GM13976 (cell line): ENCODE data around the gene SORBS1.

Experiments
- DNase-seq: peaks from one replicate; pipeline ENCODE4 v3.0.0; 2012; ENCODE audit warnings: low spot score
- in situ Hi-C: fragments of 300-500 bp; cut with MboI; formaldehyde crosslinking; loops from one replicate; pipeline ENCODE4 v1.12.0; 2022; ENCODE audit warnings: low sequenced_read_pairs, mixed read lengths, inconsistent platforms; ENCODE audit not compliant: unreplicated experiment
- TF ChIP-seq, protein P1 (sequence below): IDR thresholded peaks from 2 replicates; pipeline ENCODE4 v1.5.1; 2012; ENCODE audit warnings: borderline replicate concordance, mild to moderate bottlenecking; ENCODE audit not compliant: insufficient read depth; ENCODE audit errors: extremely low read depth, missing control alignments, control extremely low read depth

The SORBS1 gene

DNA sequence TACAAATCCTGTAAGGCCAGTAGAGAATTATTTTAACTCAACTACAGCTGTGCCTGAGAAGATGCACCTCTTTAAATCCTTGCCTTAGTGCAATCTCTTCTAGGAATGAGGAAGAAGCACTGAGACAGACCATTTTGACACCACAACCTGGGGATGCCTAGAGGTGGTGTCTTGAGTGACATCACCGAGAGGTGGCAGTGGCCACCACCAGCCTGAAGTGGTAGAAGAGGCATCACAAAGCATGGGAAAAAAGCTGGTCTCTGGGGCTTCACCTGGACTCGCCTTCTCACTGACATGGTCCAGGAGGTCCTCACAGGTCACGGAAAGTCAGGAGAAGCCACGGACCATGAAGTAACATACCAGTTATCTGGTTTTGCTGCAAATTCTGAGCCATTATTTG is 171.2 kb downstream of the SORBS1 start:
- TF ChIP-seq, protein P1, sequence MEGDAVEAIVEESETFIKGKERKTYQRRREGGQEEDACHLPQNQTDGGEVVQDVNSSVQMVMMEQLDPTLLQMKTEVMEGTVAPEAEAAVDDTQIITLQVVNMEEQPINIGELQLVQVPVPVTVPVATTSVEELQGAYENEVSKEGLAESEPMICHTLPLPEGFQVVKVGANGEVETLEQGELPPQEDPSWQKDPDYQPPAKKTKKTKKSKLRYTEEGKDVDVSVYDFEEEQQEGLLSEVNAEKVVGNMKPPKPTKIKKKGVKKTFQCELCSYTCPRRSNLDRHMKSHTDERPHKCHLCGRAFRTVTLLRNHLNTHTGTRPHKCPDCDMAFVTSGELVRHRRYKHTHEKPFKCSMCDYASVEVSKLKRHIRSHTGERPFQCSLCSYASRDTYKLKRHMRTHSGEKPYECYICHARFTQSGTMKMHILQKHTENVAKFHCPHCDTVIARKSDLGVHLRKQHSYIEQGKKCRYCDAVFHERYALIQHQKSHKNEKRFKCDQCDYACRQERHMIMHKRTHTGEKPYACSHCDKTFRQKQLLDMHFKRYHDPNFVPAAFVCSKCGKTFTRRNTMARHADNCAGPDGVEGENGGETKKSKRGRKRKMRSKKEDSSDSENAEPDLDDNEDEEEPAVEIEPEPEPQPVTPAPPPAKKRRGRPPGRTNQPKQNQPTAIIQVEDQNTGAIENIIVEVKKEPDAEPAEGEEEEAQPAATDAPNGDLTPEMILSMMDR, result no peak
- DNase-seq, result no peak
- in situ Hi-C loops, result no loop called here

GRCh38 chr10:95389176-95389575 is 172.0 kb downstream of the SORBS1 start:
- no peak for DNase-seq
- TF ChIP-seq, protein P1, result no peak
- in situ Hi-C loops, result no loop called here

GRCh38 chr10:95388539-95388938 is 172.6 kb downstream of the SORBS1 start:
- no peak for DNase-seq
- TF ChIP-seq, protein P1, result no peak
- in situ Hi-C loops, result no loop called here

DNA sequence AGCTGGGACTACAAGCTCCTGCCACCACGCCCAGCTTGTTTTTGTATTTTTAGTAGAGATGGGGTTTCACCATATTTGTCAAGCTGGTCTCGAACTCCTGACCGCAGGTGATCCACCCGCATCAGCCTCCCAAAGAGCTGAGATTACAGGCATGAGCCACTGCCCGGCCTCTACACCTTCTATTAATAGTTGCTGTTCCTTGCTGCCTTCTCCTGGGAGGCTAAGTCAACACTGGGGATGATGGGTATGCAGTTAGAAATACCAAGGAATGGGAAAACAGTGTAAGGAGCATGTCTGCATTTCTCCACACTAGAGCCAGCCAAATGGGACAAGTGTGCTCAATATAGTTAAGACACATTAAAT is 173.1 kb downstream of the SORBS1 start:
- TF ChIP-seq, protein P1, result no peak
- in situ Hi-C loops, result no loop called here
- no peak for DNase-seq

DNA sequence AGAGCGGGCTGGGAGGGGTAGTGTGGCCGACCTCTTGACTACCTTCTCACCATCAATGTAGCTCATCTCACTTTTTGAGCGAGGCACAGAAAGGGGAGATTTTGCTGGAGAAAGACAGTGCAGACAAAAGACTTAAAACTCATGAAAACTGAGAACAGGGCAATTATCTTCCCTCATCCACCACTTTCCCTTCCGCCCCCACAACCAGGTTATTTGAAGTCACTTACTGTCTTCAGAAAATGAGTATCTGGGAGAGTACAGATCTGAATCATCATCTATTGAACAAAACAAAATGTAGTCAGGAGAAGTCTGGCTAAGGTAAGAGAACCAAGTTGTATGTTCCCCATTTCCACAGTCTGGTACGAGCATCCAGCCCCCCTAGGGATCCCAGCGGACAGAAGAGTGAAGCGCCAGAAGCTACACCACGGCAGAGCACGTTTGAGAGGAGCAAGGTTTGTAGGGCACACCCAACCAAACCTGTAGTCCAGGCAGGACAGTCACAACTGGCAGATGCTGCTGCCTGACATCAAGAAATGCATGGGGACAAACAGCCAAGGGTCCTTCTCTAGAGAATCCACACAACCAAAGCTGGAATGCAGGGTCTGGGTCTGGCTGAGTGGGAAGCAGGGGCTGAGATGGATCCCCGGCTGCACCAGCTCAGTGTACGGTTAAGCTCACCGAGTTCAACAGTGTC is 177.0 kb downstream of the SORBS1 start:
- in situ Hi-C loops, result no loop called here
- TF ChIP-seq, protein P1, result no peak

DNA sequence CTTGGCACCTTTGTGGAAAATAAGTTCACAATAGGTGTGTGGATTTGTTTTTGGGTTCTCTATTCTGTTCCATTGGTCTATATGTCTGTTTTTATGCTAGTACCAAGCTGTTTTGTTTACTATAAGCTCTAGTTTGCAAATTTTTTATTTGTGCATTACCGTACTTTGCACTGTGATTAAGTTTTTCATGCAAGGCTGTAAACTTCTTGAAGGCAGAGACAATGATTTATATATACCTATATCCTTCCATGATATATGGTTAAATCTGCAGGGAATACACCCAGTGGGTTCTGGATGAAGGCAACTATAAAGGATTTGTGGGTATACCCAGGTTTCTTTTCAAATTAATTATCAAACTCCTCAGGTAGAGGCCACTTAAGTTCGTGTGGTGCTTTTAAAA is 178.6 kb downstream of the SORBS1 start:
- TF ChIP-seq, protein P1, result no peak
- in situ Hi-C loops, result no loop called here
- DNase-seq, result no peak

More for the DNA sequence above, 177.0 kb downstream of the SORBS1 start:
- no peak for DNase-seq
